B cell (primary cell): Measurements from ENCODE around the gene TRPV6. TPM values are rescaled to one million over a fixed set of nuclear protein-coding genes. Genes with fewer than 3 reads are reported as not detected.

Experiments used
- ATAC-seq: fragments of 200-7000 bp; cut with Tn5 transposase; one replicate; pipeline ENCODE4 v1.10.0; 2021; ENCODE audit warnings: low read depth, mild to moderate bottlenecking, moderate number of reproducible peaks, moderate library complexity
- CTCF ChIA-PET: fragments of 350-600 bp; sonication (Branson Sonifier 250); formaldehyde crosslinking; loops from one replicate; lab custom pipeline; 2021; ENCODE audit warnings: antibody characterized with exemption, inconsistent platforms; lab: Charles Lee
- POLR2A ChIA-PET: fragments of 350-600 bp; sonication (Branson Sonifier 250); formaldehyde crosslinking; loops from one replicate; lab custom pipeline; 2021; ENCODE audit warnings: antibody characterized with exemption; lab: Charles Lee
- DNase-seq: peaks from one replicate; pipeline ENCODE4 v3.0.0; 2013
- H2AFZ ChIP-seq: 2 replicates; pipeline ENCODE4 v1.6.1; 2012; ENCODE audit warnings: mild to moderate bottlenecking, low read depth, low read length; ENCODE audit not compliant: insufficient read depth, poor library complexity, severe bottlenecking
- H3K27ac ChIP-seq, 2 donors: 1 replicate in 1 of 2; 2 replicates in 1 of 2; pipeline ENCODE4 v1.5.1; 2012 to 2013; ENCODE audit warnings: low read length in 2 of 2, mild to moderate bottlenecking in 2 of 2, moderate library complexity in 1 of 2
- H3K27me3 ChIP-seq, 4 experiments: fragments of 200-600 bp in 1 of 4; sonication (generic) in 1 of 4; replicated peaks in 1 of 4; 1 replicate in 2 of 4; 2 replicates in 2 of 4; pipeline versions ENCODE4 v1.6.1 to v1.7.0; 2013 to 2016; ENCODE audit warnings: low read length in 3 of 4, mild to moderate bottlenecking in 2 of 4, mixed read lengths in 1 of 4, moderate library complexity in 1 of 4; ENCODE audit not compliant: insufficient read depth in 4 of 4, control insufficient read depth in 3 of 4; ENCODE audit errors: control extremely low read depth in 1 of 4
- H3K36me3 ChIP-seq, 2 experiments: replicated peaks in 1 of 2; 1 replicate in 1 of 2; 2 replicates in 1 of 2; pipeline versions ENCODE4 v1.6.1 to v1.7.1; 2013; ENCODE audit warnings: low read length in 1 of 2; ENCODE audit not compliant: insufficient read depth in 2 of 2, control insufficient read depth in 1 of 2; ENCODE audit errors: control extremely low read depth in 1 of 2, extremely low read depth in 1 of 2
- H3K4me1 ChIP-seq, 2 donors: fragments of 200-600 bp in 1 of 2; sonication (generic) in 1 of 2; 1 replicate in 1 of 2; 2 replicates in 1 of 2; pipeline versions ENCODE4 v1.5.1 to v1.6.1; 2013 to 2017; ENCODE audit warnings: low read length in 2 of 2; ENCODE audit not compliant: control insufficient read depth in 2 of 2, insufficient read depth in 2 of 2
- H3K4me2 ChIP-seq: replicated peaks from 2 replicates; pipeline ENCODE3; 2012; ENCODE audit warnings: mild to moderate bottlenecking, low read depth, low read length; ENCODE audit not compliant: poor library complexity, severe bottlenecking
- H3K4me3 ChIP-seq, 5 experiments: fragments of 200-600 bp in 1 of 5; sonication (generic) in 1 of 5; 1 replicate in 3 of 5; 2 replicates in 2 of 5; pipeline versions ENCODE4 v1.5.1 to v1.7.0; 2011 to 2016; ENCODE audit warnings: low read length in 4 of 5, mild to moderate bottlenecking in 4 of 5, low read depth in 2 of 5, control low read depth in 1 of 5, moderate library complexity in 1 of 5; ENCODE audit not compliant: insufficient read depth in 1 of 5; ENCODE audit errors: control extremely low read depth in 1 of 5, extremely low read depth in 1 of 5
- H3K79me2 ChIP-seq: fragments of 200-600 bp; sonication (generic); one replicate; pipeline ENCODE4 v1.6.0; 2016; ENCODE audit warnings: low read length; ENCODE audit not compliant: control insufficient read depth, insufficient read depth
- H3K9ac ChIP-seq: fragments of 200-600 bp; sonication (generic); 2 replicates; pipeline ENCODE4 v1.6.1; 2017; ENCODE audit warnings: mild to moderate bottlenecking, low read length, moderate library complexity
- H3K9me3 ChIP-seq, 3 donors: one replicate each; pipeline versions ENCODE4 v1.6.1 to v1.7.1; 2013; ENCODE audit warnings: low read length in 2 of 3; ENCODE audit not compliant: control insufficient read depth in 2 of 3, insufficient read depth in 1 of 3; ENCODE audit errors: control extremely low read depth in 1 of 3
- H4K20me1 ChIP-seq: 2 replicates; pipeline ENCODE4 v1.6.0; 2012; ENCODE audit warnings: mild to moderate bottlenecking, low read length; ENCODE audit not compliant: insufficient read depth, control insufficient read depth, poor library complexity, severe bottlenecking
- H3K27ac Mint-ChIP-seq: one replicate; pipeline ENCODE4 v1.8.0; 2021; ENCODE audit warnings: mixed read lengths
- H3K27me3 Mint-ChIP-seq: one replicate; pipeline ENCODE4 v1.8.0; 2021; ENCODE audit warnings: mixed read lengths
- H3K4me1 Mint-ChIP-seq: one replicate; pipeline ENCODE4 v1.8.0; 2021; ENCODE audit warnings: mixed read lengths
- H3K4me3 Mint-ChIP-seq: one replicate; pipeline ENCODE4 v1.8.0; 2021; ENCODE audit warnings: mixed read lengths
- H3K9me3 Mint-ChIP-seq: one replicate; pipeline ENCODE4 v1.8.0; 2022; ENCODE audit warnings: mixed read lengths; ENCODE audit not compliant: insufficient read depth
- EZH2 ChIP-seq: IDR thresholded peaks from 2 replicates; pipeline ENCODE4 v1.6.1; 2012; ENCODE audit warnings: borderline replicate concordance, low read depth, mild to moderate bottlenecking, moderate library complexity, low read length; ENCODE audit not compliant: insufficient read depth, poor library complexity, severe bottlenecking
- WGBS: methylation state at CpG from one replicate; pipeline ENCODE4 v1.1.5; 2013; ENCODE audit warnings: missing lambda C conversion rate; ENCODE audit not compliant: insufficient coverage; 5-methylcytosine and 5-hydroxymethylcytosine counted together
- intact Hi-C: fragments of 100-400 bp; cut with micrococcal nuclease; formaldehyde crosslinking; loops from one replicate; pipeline ENCODE4 v1.10.0; 2022
- polyA plus RNA-seq: library from polyadenylated mRNA; depleted of rRNA; stranded (reverse); fragments of >200 nt; gene quantifications from 2 replicates; pipeline ENCODE4 v1.2.3, GENCODE V29; 2012
- total RNA-seq, 2 donors: library from RNA; stranded (reverse); fragments of 120-200 nt in 1 of 2; gene quantifications; 1 replicate in 1 of 2; 2 replicates in 1 of 2; pipeline versions ENCODE4 v1.2.3 to v1.2.4, GENCODE V29; 2013 to 2022
- TF ChIP-seq, protein P1 (sequence below): fragments of 200-600 bp; IDR thresholded peaks from one replicate; pipeline ENCODE4 v1.8.0; 2022; ENCODE audit warnings: antibody characterized with exemption, mild to moderate bottlenecking

TRPV6 gene
- total and polyA plus RNA-seq, 2 donors (not counting 1 experiment from before 2014, with no cell fraction given) = not detected

DNA sequence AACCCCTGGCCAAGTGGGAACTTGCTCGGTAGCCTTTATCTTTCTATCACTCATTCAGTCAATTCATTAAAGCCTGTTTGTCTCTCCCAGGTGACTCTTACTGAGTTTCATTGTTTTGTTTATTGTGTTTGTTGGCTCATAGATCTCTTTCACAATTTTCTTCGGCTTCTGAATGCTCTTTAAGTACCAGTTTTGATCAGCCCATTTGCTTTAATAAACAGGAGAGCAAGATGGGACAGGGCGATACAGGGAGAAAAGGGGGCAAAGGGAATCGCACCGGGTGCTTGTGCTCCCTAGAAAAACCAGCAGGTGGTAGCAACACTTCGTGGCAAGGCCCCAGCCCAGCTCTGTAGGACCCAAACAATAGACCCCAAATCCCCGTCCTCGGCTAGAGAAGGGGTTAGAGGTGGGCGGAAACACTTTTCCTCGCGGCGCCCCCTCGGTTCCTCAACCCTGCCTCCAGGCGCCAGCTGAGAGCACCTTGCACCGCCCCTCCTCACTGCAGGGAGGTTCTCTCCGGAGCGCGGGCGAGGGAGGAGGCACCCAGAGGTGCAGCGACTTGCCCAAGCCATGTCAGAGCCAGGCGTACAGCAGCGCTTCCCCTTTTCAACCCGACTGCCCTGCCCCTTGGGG lies 31.7 kb downstream of the TRPV6 start:
- no peaks in the 10 kb centered on the region for H3K9me3 Mint-ChIP-seq
- H3K27me3 ChIP-seq = no peaks in the 10 kb centered on the region
- no peaks in the 10 kb centered on the region for H3K27me3 Mint-ChIP-seq
- no peaks in the 10 kb centered on the region for H3K9me3 ChIP-seq
- H3K4me1 Mint-ChIP-seq = peaks cover 29% of the 10 kb centered on the region
- H3K4me3 ChIP-seq = peak overlapping the region; percentile 46 to 99 (median 92)
- peak overlapping the region; percentile 81 for H3K4me2 ChIP-seq
- peak overlapping the region; percentile 97 for H2AFZ ChIP-seq
- peak; percentile 88 for ATAC-seq
- ChIA-PET CTCF (interaction anchor here (0.7 to 3.6 kb wide), 21 partner anchors 9 to 361 kb away, joined by 3 to 43 read pairs (median 6); no protein-coding TSS in a partner anchor), POLR2A (interaction anchor here (1.2 to 3.1 kb wide), 6 partner anchors 12 to 434 kb away, joined by 4 to 56 read pairs (median 16); partner anchors contain the start of gene CASP2)
- H3K4me3 Mint-ChIP-seq = peak overlapping the region; percentile 99
- peaks cover 12 to 24% of the 10 kb centered on the region in 2 donors for H3K4me1 ChIP-seq
- TF ChIP-seq, protein P1, sequence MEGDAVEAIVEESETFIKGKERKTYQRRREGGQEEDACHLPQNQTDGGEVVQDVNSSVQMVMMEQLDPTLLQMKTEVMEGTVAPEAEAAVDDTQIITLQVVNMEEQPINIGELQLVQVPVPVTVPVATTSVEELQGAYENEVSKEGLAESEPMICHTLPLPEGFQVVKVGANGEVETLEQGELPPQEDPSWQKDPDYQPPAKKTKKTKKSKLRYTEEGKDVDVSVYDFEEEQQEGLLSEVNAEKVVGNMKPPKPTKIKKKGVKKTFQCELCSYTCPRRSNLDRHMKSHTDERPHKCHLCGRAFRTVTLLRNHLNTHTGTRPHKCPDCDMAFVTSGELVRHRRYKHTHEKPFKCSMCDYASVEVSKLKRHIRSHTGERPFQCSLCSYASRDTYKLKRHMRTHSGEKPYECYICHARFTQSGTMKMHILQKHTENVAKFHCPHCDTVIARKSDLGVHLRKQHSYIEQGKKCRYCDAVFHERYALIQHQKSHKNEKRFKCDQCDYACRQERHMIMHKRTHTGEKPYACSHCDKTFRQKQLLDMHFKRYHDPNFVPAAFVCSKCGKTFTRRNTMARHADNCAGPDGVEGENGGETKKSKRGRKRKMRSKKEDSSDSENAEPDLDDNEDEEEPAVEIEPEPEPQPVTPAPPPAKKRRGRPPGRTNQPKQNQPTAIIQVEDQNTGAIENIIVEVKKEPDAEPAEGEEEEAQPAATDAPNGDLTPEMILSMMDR = peak; percentile 89
- TF ChIP-seq EZH2 = no peak
- 0% methylated on average over 19 of the region's 23 CpGs for WGBS
- peaks cover 5% of the 10 kb centered on the region for H4K20me1 ChIP-seq
- no peaks in the 10 kb centered on the region for H3K36me3 ChIP-seq
- peak overlapping the region; percentile 99 for H3K27ac Mint-ChIP-seq
- no peaks in the 10 kb centered on the region for H3K79me2 ChIP-seq
- H3K27ac ChIP-seq = peak overlapping the region; percentile 82 to 86
- intact Hi-C loops = loop anchor here (1.0 to 5.0 kb wide), 10 partner anchors 12 to 527 kb away; partner anchors contain the start of genes CASP2 and ZYX
- DNase-seq = peak; percentile 91
- H3K9ac ChIP-seq = peak overlapping the region; percentile 95

- H3K4me3 Mint-ChIP-seq = no peak overlapping the region
- no peak for DNase-seq
- ATAC-seq = no peak
- H3K9ac ChIP-seq = no peak overlapping the region
- no peaks in the 10 kb centered on the region for H3K9me3 Mint-ChIP-seq
- H3K27ac Mint-ChIP-seq = peak overlapping the region; percentile 1
- H3K79me2 ChIP-seq = no peaks in the 10 kb centered on the region
- no peaks in the 10 kb centered on the region for H3K27me3 ChIP-seq
- intact Hi-C loops = loop anchor here (5.0 kb wide), 1 partner anchor 140 kb away; no protein-coding TSS in a partner anchor
- no peaks in the 10 kb centered on the region for H3K27me3 Mint-ChIP-seq
- TF ChIP-seq, protein P1 = no peak
- no peak for TF ChIP-seq EZH2
- H3K36me3 ChIP-seq = no peaks in the 10 kb centered on the region
- peaks cover 2% of the 10 kb centered on the region for H4K20me1 ChIP-seq
- no peak overlapping the region for H3K27ac ChIP-seq
- ChIA-PET POLR2A (interaction anchor here (1.1 kb wide), 1 partner anchor 40 kb away, joined by 3 read pairs; no protein-coding TSS in a partner anchor), CTCF (interaction anchor here (0.9 to 3.4 kb wide), 18 partner anchors 10 to 363 kb away, joined by 3 to 21 read pairs (median 6); no protein-coding TSS in a partner anchor)
- H3K4me3 ChIP-seq = no peak overlapping the region
- H3K9me3 ChIP-seq = no peaks in the 10 kb centered on the region
- peaks cover 12 to 24% of the 10 kb centered on the region in 2 donors for H3K4me1 ChIP-seq
- peaks cover 22% of the 10 kb centered on the region for H3K4me1 Mint-ChIP-seq
- no peak overlapping the region for H2AFZ ChIP-seq
- H3K4me2 ChIP-seq = no peak overlapping the region
These were observed 33.6 kb downstream of the TRPV6 start for GRCh38 chr7:142851919-142852318.
